Type B pancreatic cell (in vitro differentiated cells): ENCODE measurements around the gene KRTAP6-2. TPM values are rescaled to one million over a fixed set of nuclear protein-coding genes. Genes with fewer than 3 reads are reported as not detected.

Source experiments
- DNase-seq: peaks from one replicate; pipeline ENCODE4 v3.0.0; 2021; ENCODE audit warnings: mixed read lengths; ENCODE audit not compliant: unreplicated experiment; ENCODE audit errors: extremely low spot score
- H3K27ac Mint-ChIP-seq: 2 replicates; pipeline ENCODE4 v1.8.0; 2021; ENCODE audit warnings: mild to moderate bottlenecking, mixed read lengths
- H3K27me3 Mint-ChIP-seq: 2 replicates; pipeline ENCODE4 v1.8.0; 2021; ENCODE audit warnings: mixed read lengths
- H3K36me3 Mint-ChIP-seq: 2 replicates; pipeline ENCODE4 v1.8.0; 2021; ENCODE audit warnings: mixed read lengths
- H3K4me1 Mint-ChIP-seq: one replicate; pipeline ENCODE4 v1.8.0; 2021; ENCODE audit warnings: mixed read lengths; ENCODE audit not compliant: unreplicated experiment
- H3K4me3 Mint-ChIP-seq: 2 replicates; pipeline ENCODE4 v1.8.0; 2021; ENCODE audit warnings: mild to moderate bottlenecking, mixed read lengths
- H3K9me3 Mint-ChIP-seq: 2 replicates; pipeline ENCODE4 v1.8.0; 2021; ENCODE audit warnings: mixed read lengths
- CTCF ChIP-seq: fragments of 200-600 bp; sonication (generic); conservative IDR thresholded peaks from 2 replicates; pipeline ENCODE4 v1.5.0; 2021; ENCODE audit warnings: antibody characterized with exemption, mild to moderate bottlenecking
- total RNA-seq: library from RNA; stranded (reverse); gene quantifications from 2 replicates; pipeline ENCODE4 v1.2.1, GENCODE V29; 2021; ENCODE audit warnings: low replicate concordance

KRTAP6-2 gene
- total RNA-seq, 1 donor from 2014 or later, result not detected

GRCh38 chr21:30620080-30620479 is 21.4 kb upstream of the KRTAP6-2 start:
- H3K27ac Mint-ChIP-seq, result no peak overlapping the region
- H3K36me3 Mint-ChIP-seq, result no peaks in the 10 kb centered on the region
- no peak overlapping the region for H3K4me3 Mint-ChIP-seq
- H3K9me3 Mint-ChIP-seq, result no peaks in the 10 kb centered on the region
- TF ChIP-seq CTCF, result no peak
- H3K27me3 Mint-ChIP-seq, result no peaks in the 10 kb centered on the region
- no peak for DNase-seq
- no peaks in the 10 kb centered on the region for H3K4me1 Mint-ChIP-seq

- DNase-seq, result no peak
- Mint-ChIP-seq H3K27ac (no peak within 1 kb of the TSS), H3K36me3 (no peaks in the 10 kb centered on the region), H3K4me3 (no peak within 1 kb of the TSS), H3K27me3 (no peaks in the 10 kb centered on the region), H3K4me1 (no peaks in the 10 kb centered on the region), H3K9me3 (no peaks in the 10 kb centered on the region)
- no peak for TF ChIP-seq CTCF
Observed at GRCh38 chr21:30616125-30616524, 17.4 kb upstream of the KRTAP6-2 start, which contains the start of gene KRTAP20-1. Gene KRTAP20-1, plus strand, starts transcription at chr21:30616425. Its CDS starts 30 bp downstream, at chr21:30616455.

- no peak overlapping the region for H3K27ac Mint-ChIP-seq
- no peaks in the 10 kb centered on the region for H3K36me3 Mint-ChIP-seq
- H3K27me3 Mint-ChIP-seq, result no peaks in the 10 kb centered on the region
- H3K4me1 Mint-ChIP-seq, result no peaks in the 10 kb centered on the region
- H3K9me3 Mint-ChIP-seq, result no peaks in the 10 kb centered on the region
- H3K4me3 Mint-ChIP-seq, result no peak overlapping the region
- no peak for DNase-seq
- no peak for TF ChIP-seq CTCF
Observed at GRCh38 chr21:30615199-30615598, 16.5 kb upstream of the KRTAP6-2 start.

- no peak for TF ChIP-seq CTCF
- no peak within 1 kb of the TSS for H3K4me3 Mint-ChIP-seq
Observed at GRCh38 chr21:30613836-30614235, 15.1 kb upstream of the KRTAP6-2 start, which contains the start of gene KRTAP6-1. Gene KRTAP6-1, minus strand, starts transcription at chr21:30613930. Its CDS starts 26 bp downstream, at chr21:30613904.

GRCh38 chr21:30612132-30612531 is 13.4 kb upstream of the KRTAP6-2 start:
- Mint-ChIP-seq H3K27me3 (no peaks in the 10 kb centered on the region), H3K9me3 (no peaks in the 10 kb centered on the region), H3K4me3 (no peak overlapping the region), H3K4me1 (no peaks in the 10 kb centered on the region), H3K36me3 (no peaks in the 10 kb centered on the region), H3K27ac (no peak overlapping the region)
- no peak for DNase-seq
- no peak for TF ChIP-seq CTCF

More at GRCh38 chr21:30613836-30614235, 15.1 kb upstream of the KRTAP6-2 start, which contains the start of gene KRTAP6-1:
- Mint-ChIP-seq H3K27ac (no peak within 1 kb of the TSS), H3K4me1 (no peaks in the 10 kb centered on the region), H3K27me3 (no peaks in the 10 kb centered on the region), H3K36me3 (no peaks in the 10 kb centered on the region), H3K9me3 (no peaks in the 10 kb centered on the region)
- no peak for DNase-seq

- H3K36me3 Mint-ChIP-seq, result no peaks in the 10 kb centered on the region
- no peaks in the 10 kb centered on the region for H3K4me1 Mint-ChIP-seq
- H3K27ac Mint-ChIP-seq, result no peak overlapping the region
- no peak for TF ChIP-seq CTCF
- peaks cover 5% of the 10 kb centered on the region for H3K9me3 Mint-ChIP-seq
- no peaks in the 10 kb centered on the region for H3K27me3 Mint-ChIP-seq
- H3K4me3 Mint-ChIP-seq, result no peak overlapping the region
- no peak for DNase-seq
Observed at GRCh38 chr21:30605968-30606367, 7.3 kb upstream of the KRTAP6-2 start.
